Spinal cord (tissue), 10 donors: ENCODE measurements around the gene ZMYND8. TPM values are rescaled to one million over a fixed set of nuclear protein-coding genes. Genes with fewer than 3 reads are reported as not detected.
A peak's percentile ranks its signal among the peaks of the same experiment; 100 is the strongest.
"Not testable (repeated sequence)": the region's sequence is repeated elsewhere in the genome, so short reads cannot be mapped to it uniquely, and the experiment has no call there.

Experiments
- DNase-seq, 6 donors: peaks; one replicate each; pipeline versions ENCODE4 v3.0.0 to v3.0.0-alpha.2; 2013 to 2015; ENCODE audit warnings: low spot score in 6 of 6, low read depth in 4 of 6
- H3K27ac ChIP-seq: one replicate; pipeline ENCODE4 v1.5.1; 2013; ENCODE audit warnings: low read depth, low read length, control low read depth
- H3K27me3 ChIP-seq: one replicate; pipeline ENCODE4 v1.6.1; 2013; ENCODE audit warnings: low read length; ENCODE audit not compliant: control insufficient read depth, insufficient read depth
- H3K36me3 ChIP-seq: one replicate; pipeline ENCODE4 v1.6.1; 2013; ENCODE audit warnings: low read length; ENCODE audit not compliant: control insufficient read depth, insufficient read depth
- H3K4me1 ChIP-seq: one replicate; pipeline ENCODE4 v1.6.1; 2013; ENCODE audit warnings: low read length; ENCODE audit not compliant: control insufficient read depth, insufficient read depth
- H3K4me3 ChIP-seq: one replicate; pipeline ENCODE4 v1.5.1; 2013; ENCODE audit warnings: low read depth, low read length, control low read depth
- H3K9me3 ChIP-seq: one replicate; pipeline ENCODE4 v1.6.1; 2013; ENCODE audit warnings: low read length; ENCODE audit not compliant: control insufficient read depth, insufficient read depth
- WGBS: methylation state at CpG from one replicate; pipeline ENCODE4 v1.1.5; 2013; ENCODE audit warnings: missing lambda C conversion rate; ENCODE audit not compliant: insufficient coverage; 5-methylcytosine and 5-hydroxymethylcytosine counted together
- polyA plus RNA-seq, 2 donors: library from polyadenylated mRNA; unstranded; fragments of 120-200 nt; gene quantifications; one replicate each; pipeline ENCODE4 v1.2.1, GENCODE V29; 2013; ENCODE audit not compliant: insufficient read length in 2 of 2
- total RNA-seq, 2 donors: library from RNA; depleted of rRNA in 1 of 2; stranded (reverse); fragments of 120-200 nt in 1 of 2; fragments of >200 nt in 1 of 2; gene quantifications; one replicate each; pipeline versions ENCODE4 v1.2.3 to v1.2.4, GENCODE V29; 2013 to 2014
- donor health status: healthy.

The ZMYND8 gene
- total and polyA plus RNA-seq, 4 donors, result 31.1 to 45.8 (median 37.4) TPM

GRCh38 chr20:47215653-47216397 lies 140.7 kb downstream of the ZMYND8 start:
- WGBS, result 90% methylated on average over 9 of the region's 10 CpGs
- H3K4me3 ChIP-seq, result no peak overlapping the region
- no peak overlapping the region for H3K27ac ChIP-seq
- no peaks in the 10 kb centered on the region for H3K9me3 ChIP-seq
- no peaks in the 10 kb centered on the region for H3K27me3 ChIP-seq
- no peak for DNase-seq
- H3K36me3 ChIP-seq, result peaks cover 47% of the 10 kb centered on the region
- no peaks in the 10 kb centered on the region for H3K4me1 ChIP-seq

- WGBS, result 97% methylated on average over 8 of the region's 9 CpGs
- Histone ChIP-seq H3K27ac (no peak overlapping the region), H3K4me1 (no peaks in the 10 kb centered on the region), H3K9me3 (no peaks in the 10 kb centered on the region), H3K27me3 (no peaks in the 10 kb centered on the region), H3K4me3 (no peak overlapping the region), H3K36me3 (peaks cover 56% of the 10 kb centered on the region)
- peak in 1 of 6 donors; percentile 55 for DNase-seq
Observed at GRCh38 chr20:47213966-47214365, 142.5 kb downstream of the ZMYND8 start.

GRCh38 chr20:47212606-47213207 lies 143.8 kb downstream of the ZMYND8 start:
- WGBS, result 96% methylated on average over 3 of the region's 9 CpGs
- DNase-seq, result no peak
- Histone ChIP-seq H3K9me3 (no peaks in the 10 kb centered on the region), H3K4me1 (no peaks in the 10 kb centered on the region), H3K36me3 (peaks cover 62% of the 10 kb centered on the region), H3K27ac (no peak overlapping the region), H3K4me3 (no peak overlapping the region), H3K27me3 (no peaks in the 10 kb centered on the region)

GRCh38 chr20:47211036-47211435 lies 145.5 kb downstream of the ZMYND8 start:
- Histone ChIP-seq H3K27ac (no peak overlapping the region), H3K36me3 (peaks cover 58% of the 10 kb centered on the region), H3K4me3 (no peak overlapping the region), H3K9me3 (no peaks in the 10 kb centered on the region), H3K27me3 (no peaks in the 10 kb centered on the region), H3K4me1 (no peaks in the 10 kb centered on the region)
- WGBS, result 100% methylated on average over 3 of the region's 7 CpGs
- DNase-seq, result no peak

- peaks cover 53% of the 10 kb centered on the region for H3K36me3 ChIP-seq
Observed at GRCh38 chr20:47210470-47210869, 146.0 kb downstream of the ZMYND8 start.

GRCh38 chr20:47209982-47210381 lies 146.5 kb downstream of the ZMYND8 start:
- H3K4me3 ChIP-seq, result no peak overlapping the region
- H3K4me1 ChIP-seq, result no peaks in the 10 kb centered on the region
- no peaks in the 10 kb centered on the region for H3K9me3 ChIP-seq
- H3K27me3 ChIP-seq, result no peaks in the 10 kb centered on the region
- DNase-seq, result no peak
- H3K27ac ChIP-seq, result no peak overlapping the region
- WGBS, result 96% methylated on average over 5 of the region's 17 CpGs
- H3K36me3 ChIP-seq, result peaks cover 49% of the 10 kb centered on the region

More at GRCh38 chr20:47210470-47210869, 146.0 kb downstream of the ZMYND8 start:
- Histone ChIP-seq H3K4me3 (no peak overlapping the region), H3K27ac (no peak overlapping the region), H3K9me3 (no peaks in the 10 kb centered on the region), H3K4me1 (no peaks in the 10 kb centered on the region), H3K27me3 (no peaks in the 10 kb centered on the region)
- DNase-seq, result no peak
- 95% methylated on average over 7 of the region's 13 CpGs for WGBS

GRCh38 chr20:47208534-47209174 lies 147.8 kb downstream of the ZMYND8 start:
- H3K27ac ChIP-seq, result no peak overlapping the region
- H3K4me1 ChIP-seq, result no peaks in the 10 kb centered on the region
- no peaks in the 10 kb centered on the region for H3K9me3 ChIP-seq
- H3K27me3 ChIP-seq, result no peaks in the 10 kb centered on the region
- DNase-seq, result no peak
- H3K36me3 ChIP-seq, result peaks cover 41% of the 10 kb centered on the region
- no peak overlapping the region for H3K4me3 ChIP-seq
- 93% methylated on average over 15 of the region's 18 CpGs for WGBS

GRCh38 chr20:47206962-47207641 lies 149.4 kb downstream of the ZMYND8 start:
- WGBS, result 74% methylated on average over 5 of the region's 9 CpGs
- Histone ChIP-seq H3K4me1 (no peaks in the 10 kb centered on the region), H3K9me3 (no peaks in the 10 kb centered on the region), H3K27ac (no peak overlapping the region), H3K36me3 (peaks cover 35% of the 10 kb centered on the region), H3K4me3 (no peak overlapping the region), H3K27me3 (no peaks in the 10 kb centered on the region)
- no peak for DNase-seq

GRCh38 chr20:47206552-47206951 lies 149.9 kb downstream of the ZMYND8 start:
- not testable (repeated sequence) for DNase-seq, H3K27ac ChIP-seq, H3K27me3 ChIP-seq, H3K9me3 ChIP-seq, H3K4me3 ChIP-seq, H3K4me1 ChIP-seq
- 89% methylated on average over 7 of the region's 10 CpGs for WGBS
- H3K36me3 ChIP-seq, result peaks cover 30% of the 10 kb centered on the region
